Right cardiac atrium (tissue), 5 donors: Measurements from ENCODE around the gene RAMP3. TPM values are rescaled to one million over a fixed set of nuclear protein-coding genes. Genes with fewer than 3 reads are reported as not detected.

ENCODE experiments used
- ATAC-seq, 2 donors: fragments of 200-7000 bp; cut with Tn5 transposase; one replicate each; pipeline versions ENCODE4 v1.8.0 to v1.9.1; 2020; ENCODE audit warnings: moderate library complexity in 2 of 2, mild to moderate bottlenecking in 1 of 2
- DNase-seq, 3 donors: peaks; one replicate each; pipeline ENCODE4 v3.0.0-alpha.2; 2020
- H3K27ac ChIP-seq: one replicate; pipeline ENCODE4 v1.5.1; 2013; ENCODE audit warnings: mild to moderate bottlenecking, low read length, control low read depth, moderate library complexity
- H3K27me3 ChIP-seq: one replicate; pipeline ENCODE4 v1.6.1; 2013; ENCODE audit not compliant: control insufficient read depth, insufficient read depth
- H3K4me1 ChIP-seq: one replicate; pipeline ENCODE4 v1.6.1; 2013; ENCODE audit warnings: low read length; ENCODE audit not compliant: control insufficient read depth, insufficient read depth
- H3K4me3 ChIP-seq: one replicate; pipeline ENCODE4 v1.5.1; 2013; ENCODE audit warnings: low read length, control low read depth
- H3K9me3 ChIP-seq: one replicate; pipeline ENCODE4 v1.6.1; 2013; ENCODE audit warnings: low read length; ENCODE audit not compliant: control insufficient read depth
- WGBS: extraction: QIAGEN DNeasy Blood & Tissue Kit; methylation state at CpG from one replicate; pipeline ENCODE4 v1.1.7; 2013; 5-methylcytosine and 5-hydroxymethylcytosine counted together
- intact Hi-C, 4 donors: fragments of 100-400 bp; cut with DNase I; formaldehyde crosslinking; loops; one replicate each; pipeline versions ENCODE4 v1.11.0 to v1.14.0; 2022 to 2023
- polyA plus RNA-seq: library from polyadenylated mRNA; stranded (reverse); fragments of 200-250 nt; gene quantifications from one replicate; pipeline ENCODE4 v1.2.3, GENCODE V29; 2013
- total RNA-seq, 4 donors: library from RNA; stranded (reverse); fragmentation: NEBNext Ultra II Directional; extraction: Animal tissue kit (Norgen Biotek cat#: 25700); gene quantifications; one replicate each; pipeline ENCODE4 v1.2.1, GENCODE V29; 2021
- donor health status: healthy with polysubstance abuse.
- donor health status: DM: no; HTN: yes; CAD: no.
- donor health status: DM: no; HTN: no; CAD: no.
- donor health status: DM: no; HTN: yes; CAD: no; lungs with severe emphysema.
- donor health status: DM: yes; HTN: yes; CAD: no.

RAMP3 gene
- total and polyA plus RNA-seq, 5 donors = 22.2 to 58.4 (median 37.4) TPM

DNA sequence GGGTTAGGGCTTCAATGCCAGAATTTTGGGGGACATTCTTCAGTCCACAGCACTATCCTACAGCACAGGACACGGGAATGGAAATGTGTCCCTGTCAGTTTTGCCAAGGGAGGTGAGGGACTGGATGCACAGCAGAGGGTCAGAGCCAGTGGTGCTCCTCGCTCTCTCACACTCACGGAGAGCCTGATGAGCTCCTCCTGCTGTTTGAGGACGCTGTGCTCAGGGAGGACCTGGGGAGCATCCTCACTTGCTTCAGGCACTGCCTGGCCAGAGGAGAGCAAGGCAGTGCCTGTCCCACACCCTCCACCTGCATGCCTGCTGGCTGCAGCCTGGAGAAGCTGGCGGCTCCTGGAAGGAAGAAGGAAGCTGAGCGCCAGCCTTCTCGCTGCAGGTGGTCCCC is 58.6 kb downstream of the RAMP3 start:
- ATAC-seq (no peak), DNase-seq (no peak)
- intact Hi-C loops = no loop called here
- H3K27ac ChIP-seq = no peak overlapping the region
- no peaks in the 10 kb centered on the region for H3K9me3 ChIP-seq
- no peak overlapping the region for H3K4me3 ChIP-seq
- WGBS = 71% methylated on average over 7 of the region's 7 CpGs
- H3K4me1 ChIP-seq = no peaks in the 10 kb centered on the region
- H3K27me3 ChIP-seq = no peaks in the 10 kb centered on the region

DNA sequence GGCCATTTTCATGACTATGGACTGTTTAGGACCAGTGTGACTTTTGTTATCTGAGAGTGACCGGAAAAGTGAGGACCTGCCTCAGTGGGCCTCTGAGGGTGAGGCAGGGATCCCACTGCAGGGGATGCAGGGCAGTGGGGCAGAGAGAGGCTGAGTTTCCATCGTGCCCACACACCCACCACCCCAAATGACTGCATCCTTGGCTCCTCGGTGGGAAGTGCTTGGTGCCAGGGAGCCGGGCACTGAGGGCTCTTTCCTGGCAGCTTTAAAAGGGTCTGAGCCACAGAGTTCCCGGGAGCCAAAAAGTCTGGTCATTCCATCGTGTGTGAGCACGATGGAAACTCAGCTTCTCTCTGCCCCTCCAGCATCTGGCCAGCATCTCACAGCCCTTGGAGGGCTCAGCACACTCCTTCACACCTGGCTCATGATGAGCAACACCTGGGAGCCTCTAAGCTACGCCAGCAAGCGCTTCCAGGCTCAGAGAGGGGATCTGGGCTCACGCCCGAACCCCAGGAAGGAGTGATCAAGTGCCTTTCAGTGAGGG is 59.1 kb downstream of the RAMP3 start:
- Histone ChIP-seq H3K4me1 (no peaks in the 10 kb centered on the region), H3K4me3 (no peak overlapping the region), H3K27me3 (no peaks in the 10 kb centered on the region), H3K9me3 (no peaks in the 10 kb centered on the region), H3K27ac (no peak overlapping the region)
- ATAC-seq = no peak
- intact Hi-C loops = no loop called here
- WGBS = 74% methylated on average over 11 of the region's 11 CpGs
- no peak for DNase-seq

DNA sequence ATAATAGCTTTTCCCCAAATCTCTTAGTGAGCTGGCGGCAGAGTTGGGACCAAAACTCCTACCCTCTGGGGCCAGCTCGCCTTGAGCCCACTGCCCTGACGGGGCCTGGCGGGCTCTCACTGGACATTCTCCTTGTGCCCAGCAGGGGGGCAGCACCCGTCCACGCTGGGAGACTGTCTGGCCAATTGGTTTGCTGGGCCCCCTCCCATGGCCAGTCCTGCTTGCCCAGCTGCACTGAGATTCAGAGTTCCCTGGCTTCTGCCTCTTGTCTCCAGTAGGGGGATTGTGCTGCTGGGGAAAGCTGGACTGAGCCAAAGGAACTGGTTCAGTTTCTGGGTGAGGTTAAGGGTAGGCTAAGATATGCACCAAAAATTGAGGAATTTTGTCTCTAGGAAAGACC is 59.8 kb downstream of the RAMP3 start:
- peak; percentile 46 to 54 for ATAC-seq
- H3K9me3 ChIP-seq = no peaks in the 10 kb centered on the region
- no peaks in the 10 kb centered on the region for H3K27me3 ChIP-seq
- DNase-seq = peak in 1 of 3 donors; percentile 35
- H3K4me1 ChIP-seq = no peaks in the 10 kb centered on the region
- intact Hi-C loops = no loop called here
- H3K27ac ChIP-seq = no peak overlapping the region
- H3K4me3 ChIP-seq = no peak overlapping the region
- 53% methylated on average over 6 of the region's 6 CpGs for WGBS

DNA sequence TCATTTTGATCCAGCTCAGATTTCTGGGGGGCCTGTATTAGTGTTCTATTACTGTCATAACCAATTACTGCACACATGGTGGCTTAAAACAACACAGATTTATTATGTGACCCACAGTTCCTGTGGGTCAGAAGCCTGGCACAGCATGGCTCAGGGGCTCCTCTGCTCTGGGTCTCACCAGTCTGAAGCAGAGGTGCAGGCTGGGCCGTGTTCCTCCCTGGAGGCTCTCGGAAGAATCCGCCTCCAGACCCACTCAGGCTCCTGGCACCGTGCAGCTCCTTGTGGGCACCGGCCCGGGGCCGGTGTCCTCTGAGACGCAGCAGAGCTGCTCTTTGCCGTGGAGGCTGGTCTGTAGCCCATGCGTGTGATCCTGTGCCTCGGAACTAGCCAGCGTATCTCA is 61.5 kb downstream of the RAMP3 start:
- Histone ChIP-seq H3K27me3 (no peaks in the 10 kb centered on the region), H3K4me1 (no peaks in the 10 kb centered on the region), H3K27ac (no peak overlapping the region), H3K9me3 (no peaks in the 10 kb centered on the region), H3K4me3 (no peak overlapping the region)
- 90% methylated on average over 12 of the region's 12 CpGs for WGBS
- intact Hi-C loops = no loop called here
- ATAC-seq (peak in 1 of 2 donors; percentile 22), DNase-seq (peak in 1 of 3 donors; percentile 33)

DNA sequence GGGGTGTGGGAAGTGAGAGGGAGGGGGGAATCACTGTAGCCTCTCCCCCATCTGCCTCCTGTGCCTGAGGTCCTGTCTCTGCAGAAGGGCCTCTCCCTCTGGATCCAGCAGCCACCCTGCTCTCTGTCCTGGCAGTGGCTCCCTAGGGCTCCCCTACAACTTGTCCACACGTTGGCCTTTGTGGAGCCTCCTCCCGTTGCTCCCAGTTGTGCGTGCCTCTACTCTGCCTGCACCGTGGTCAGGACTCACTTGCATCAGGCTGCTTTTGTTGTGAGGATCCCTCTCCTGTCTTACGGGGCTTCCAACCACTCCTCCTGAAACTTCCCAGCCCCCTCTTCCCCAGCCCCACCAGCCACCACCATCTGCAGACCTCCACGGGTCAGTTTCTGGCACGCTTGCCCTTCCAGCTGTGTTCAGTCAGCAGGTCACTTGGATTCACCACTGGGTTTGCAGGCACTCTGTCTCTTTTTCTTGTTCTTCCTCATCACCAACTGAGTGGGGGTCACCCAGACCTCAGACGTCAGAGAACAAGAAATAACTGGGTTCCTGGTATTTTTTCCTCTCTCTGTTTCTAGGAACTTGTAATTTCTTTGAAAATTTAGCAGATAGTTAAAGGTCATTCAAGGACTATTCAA is 62.3 kb downstream of the RAMP3 start:
- H3K27me3 ChIP-seq = no peaks in the 10 kb centered on the region
- 50% methylated on average over 8 of the region's 8 CpGs for WGBS
- H3K9me3 ChIP-seq = no peaks in the 10 kb centered on the region
- intact Hi-C loops = no loop called here
- DNase-seq (no peak), ATAC-seq (no peak)
- no peaks in the 10 kb centered on the region for H3K4me1 ChIP-seq
- H3K4me3 ChIP-seq = no peak overlapping the region
- no peak overlapping the region for H3K27ac ChIP-seq

DNA sequence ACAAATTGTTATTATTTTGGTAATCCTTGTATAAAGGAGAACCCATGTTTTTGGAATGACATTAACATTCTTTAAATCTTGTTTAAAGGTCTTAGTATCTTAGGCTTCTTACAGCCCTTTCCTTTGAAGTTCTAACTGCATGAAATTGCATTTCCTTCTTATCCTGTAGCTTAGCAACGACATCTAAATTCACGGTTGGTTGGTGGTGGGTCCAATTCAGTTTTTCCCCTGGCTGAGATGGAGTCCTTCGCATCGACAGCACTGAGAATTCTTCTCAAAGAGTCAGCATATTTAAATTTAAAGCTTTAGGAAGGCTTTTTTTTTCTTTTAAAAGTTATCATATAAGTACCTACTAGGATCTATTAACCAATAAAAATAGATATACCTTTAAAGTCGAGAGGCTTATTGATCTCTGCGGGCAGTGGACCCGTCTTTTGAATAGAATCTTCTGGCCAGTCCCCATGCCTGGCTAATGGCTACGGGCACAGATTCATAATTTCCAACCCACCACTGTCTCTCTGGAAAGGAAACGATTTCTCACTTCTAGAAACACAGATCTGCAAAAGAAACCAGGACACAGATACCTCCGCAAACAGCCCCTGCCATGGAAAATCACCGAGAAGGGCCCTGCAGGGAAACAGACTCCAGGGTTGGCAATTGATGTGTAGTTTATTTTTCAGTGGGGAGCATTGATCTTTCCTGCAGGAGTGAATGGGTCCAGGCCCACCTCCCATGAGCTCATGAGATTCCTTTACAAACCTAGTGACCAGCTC is 63.4 kb downstream of the RAMP3 start:
- Histone ChIP-seq H3K4me3 (no peak overlapping the region), H3K4me1 (no peaks in the 10 kb centered on the region), H3K27ac (no peak overlapping the region), H3K27me3 (no peaks in the 10 kb centered on the region), H3K9me3 (no peaks in the 10 kb centered on the region)
- ATAC-seq (no peak), DNase-seq (no peak)
- intact Hi-C loops = no loop called here
- 76% methylated on average over 11 of the region's 11 CpGs for WGBS

DNA sequence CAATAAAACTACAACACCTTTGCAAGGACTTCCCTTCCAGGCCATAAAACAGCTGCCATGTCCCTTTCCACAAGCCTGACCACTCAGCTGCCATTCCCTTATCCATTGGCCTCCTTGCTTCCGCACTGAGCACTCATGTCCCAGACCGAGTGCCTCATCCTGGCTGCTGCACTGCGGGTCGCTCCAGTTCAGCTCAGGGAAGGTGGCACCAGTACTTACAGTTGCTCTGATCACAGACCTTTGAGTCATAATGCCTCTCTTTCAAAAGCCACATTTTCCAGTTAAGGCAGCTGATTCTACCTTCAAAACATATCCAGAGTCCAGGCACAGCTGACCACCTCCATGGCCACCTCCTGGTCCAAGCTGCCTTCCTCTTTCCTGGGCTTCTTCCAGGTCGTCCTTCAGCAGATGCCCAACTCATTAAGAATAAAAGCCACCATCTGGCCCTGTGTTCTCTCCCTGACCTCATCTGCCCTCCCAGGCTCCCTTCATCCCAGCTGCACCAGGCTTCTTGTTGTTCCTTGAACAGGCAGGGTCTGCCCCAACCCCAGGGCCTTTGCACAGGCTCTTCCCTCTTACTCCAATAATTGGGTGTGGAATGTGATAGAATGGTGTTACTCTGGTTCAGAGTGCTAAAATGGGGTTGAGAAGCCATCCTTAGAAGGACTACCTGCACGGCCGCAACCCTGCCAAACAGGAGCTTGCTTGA is 64.5 kb downstream of the RAMP3 start:
- intact Hi-C loops = no loop called here
- no peaks in the 10 kb centered on the region for H3K27me3 ChIP-seq
- ATAC-seq (no peak), DNase-seq (no peak)
- no peak overlapping the region for H3K27ac ChIP-seq
- no peaks in the 10 kb centered on the region for H3K4me1 ChIP-seq
- no peaks in the 10 kb centered on the region for H3K9me3 ChIP-seq
- no peak overlapping the region for H3K4me3 ChIP-seq
- 89% methylated on average over 7 of the region's 7 CpGs for WGBS

DNA sequence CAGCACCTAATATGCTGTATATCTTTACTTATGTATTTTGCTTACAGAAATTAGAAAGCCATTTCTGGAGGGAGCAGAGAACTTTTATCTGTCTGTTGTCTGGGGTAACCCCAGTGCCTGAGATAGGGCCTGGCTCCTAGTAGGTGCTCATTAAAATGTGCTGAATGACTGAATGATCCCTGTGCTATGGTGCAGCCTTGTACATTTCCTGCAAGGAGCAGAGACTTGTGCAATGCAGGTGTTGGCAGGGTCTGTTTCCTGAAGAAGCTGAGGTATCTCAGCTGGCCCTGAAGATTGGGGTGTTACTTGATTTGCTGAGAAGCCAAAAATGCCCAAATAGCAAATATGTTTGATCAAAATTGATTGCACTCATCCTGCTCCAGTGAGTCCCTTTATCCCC is 65.5 kb downstream of the RAMP3 start:
- no peaks in the 10 kb centered on the region for H3K27me3 ChIP-seq
- H3K4me3 ChIP-seq = no peak overlapping the region
- H3K4me1 ChIP-seq = no peaks in the 10 kb centered on the region
- ATAC-seq (no peak), DNase-seq (no peak)
- intact Hi-C loops = no loop called here
- no peak overlapping the region for H3K27ac ChIP-seq
- no peaks in the 10 kb centered on the region for H3K9me3 ChIP-seq

DNA sequence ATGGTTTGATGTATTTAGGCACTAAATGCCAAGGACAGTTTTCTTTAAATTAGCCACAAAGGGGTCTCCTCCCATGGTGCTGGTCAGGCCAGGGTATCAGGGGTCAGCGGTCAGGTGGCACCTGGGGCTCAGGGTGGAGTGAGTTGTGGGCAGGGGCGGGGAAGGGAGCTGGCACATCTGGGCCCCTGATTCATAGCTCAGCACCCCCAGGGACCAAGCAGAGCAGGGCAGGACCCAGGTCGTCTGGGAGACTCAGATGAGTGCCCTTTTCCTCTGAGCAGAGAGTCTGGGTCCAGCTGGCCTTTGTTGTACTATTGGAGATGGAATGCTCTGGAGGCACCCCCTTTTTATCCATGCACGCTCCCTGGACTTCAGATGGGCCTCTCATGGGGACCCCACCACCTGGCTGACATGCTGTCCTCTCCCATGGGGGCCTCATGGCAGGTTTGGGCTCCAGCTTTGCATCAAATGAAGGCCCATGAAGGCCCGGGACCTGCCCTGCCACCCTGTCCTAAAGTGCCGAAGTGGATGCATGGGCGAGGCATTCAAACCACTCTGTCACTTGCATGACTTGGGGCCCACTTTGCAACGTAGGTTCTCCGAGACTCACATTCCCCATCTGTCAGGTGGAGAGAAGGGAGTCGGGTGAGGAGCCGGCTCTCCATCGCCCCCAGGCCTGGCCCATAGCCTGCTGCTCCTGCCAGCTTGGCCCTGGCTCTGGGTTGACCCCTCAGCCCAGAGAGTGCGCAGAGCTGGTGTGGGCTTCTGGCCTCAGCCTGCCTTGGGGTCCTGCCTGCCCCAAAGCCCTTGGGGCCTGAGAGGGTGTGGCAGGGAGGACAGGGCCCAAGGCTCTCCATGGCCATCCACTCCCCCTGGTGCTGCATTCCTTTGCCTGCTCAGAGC is 66.4 kb downstream of the RAMP3 start:
- ATAC-seq = no peak

DNA sequence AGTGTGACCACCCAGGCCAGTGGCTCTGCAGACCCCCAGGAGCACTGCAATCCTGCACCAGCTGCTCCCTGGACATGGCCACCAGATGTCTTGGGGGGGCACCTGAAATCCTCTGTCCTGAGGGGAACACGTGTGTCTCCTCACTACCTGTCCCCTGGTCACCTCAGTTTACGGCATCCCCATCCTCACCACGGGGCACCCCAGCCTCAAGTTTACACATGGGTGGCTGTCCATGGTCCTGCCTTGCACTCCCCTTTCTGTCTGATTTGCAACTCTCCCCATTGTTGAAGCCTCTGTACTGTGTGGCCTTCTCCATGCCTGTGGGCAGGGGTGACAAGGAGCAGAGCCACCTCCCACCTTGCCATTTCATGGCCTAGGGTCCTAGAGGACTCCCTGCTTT is 67.2 kb downstream of the RAMP3 start:
- H3K27me3 ChIP-seq = no peaks in the 10 kb centered on the region
- intact Hi-C loops = no loop called here
- peaks cover 2% of the 10 kb centered on the region for H3K4me1 ChIP-seq
- no peak overlapping the region for H3K4me3 ChIP-seq
- H3K9me3 ChIP-seq = no peaks in the 10 kb centered on the region
- H3K27ac ChIP-seq = no peak overlapping the region
- peak; percentile 7 to 8 for ATAC-seq
- no peak for DNase-seq
- WGBS = 20% methylated on average over 3 of the region's 3 CpGs

More for the DNA sequence above, 66.4 kb downstream of the RAMP3 start:
- H3K4me1 ChIP-seq = peaks cover 2% of the 10 kb centered on the region
- intact Hi-C loops = no loop called here
- no peak overlapping the region for H3K27ac ChIP-seq
- H3K27me3 ChIP-seq = no peaks in the 10 kb centered on the region
- H3K4me3 ChIP-seq = no peak overlapping the region
- H3K9me3 ChIP-seq = no peaks in the 10 kb centered on the region
- peak in 1 of 3 donors; percentile 32 for DNase-seq
- 87% methylated on average over 13 of the region's 13 CpGs for WGBS
